LNCAP (cell line): ENCODE measurements around the gene ROBO1.

Experiments
- TF ChIP-seq, protein P1 (sequence below): fragments of 450-650 bp; IDR thresholded peaks from 2 replicates; pipeline ENCODE4 v1.5.1; 2017; ENCODE audit warnings: mild to moderate bottlenecking

ROBO1 gene

GRCh38 chr3:78976200-78976599, 791.6 kb downstream of the ROBO1 start:
- TF ChIP-seq, protein P1, sequence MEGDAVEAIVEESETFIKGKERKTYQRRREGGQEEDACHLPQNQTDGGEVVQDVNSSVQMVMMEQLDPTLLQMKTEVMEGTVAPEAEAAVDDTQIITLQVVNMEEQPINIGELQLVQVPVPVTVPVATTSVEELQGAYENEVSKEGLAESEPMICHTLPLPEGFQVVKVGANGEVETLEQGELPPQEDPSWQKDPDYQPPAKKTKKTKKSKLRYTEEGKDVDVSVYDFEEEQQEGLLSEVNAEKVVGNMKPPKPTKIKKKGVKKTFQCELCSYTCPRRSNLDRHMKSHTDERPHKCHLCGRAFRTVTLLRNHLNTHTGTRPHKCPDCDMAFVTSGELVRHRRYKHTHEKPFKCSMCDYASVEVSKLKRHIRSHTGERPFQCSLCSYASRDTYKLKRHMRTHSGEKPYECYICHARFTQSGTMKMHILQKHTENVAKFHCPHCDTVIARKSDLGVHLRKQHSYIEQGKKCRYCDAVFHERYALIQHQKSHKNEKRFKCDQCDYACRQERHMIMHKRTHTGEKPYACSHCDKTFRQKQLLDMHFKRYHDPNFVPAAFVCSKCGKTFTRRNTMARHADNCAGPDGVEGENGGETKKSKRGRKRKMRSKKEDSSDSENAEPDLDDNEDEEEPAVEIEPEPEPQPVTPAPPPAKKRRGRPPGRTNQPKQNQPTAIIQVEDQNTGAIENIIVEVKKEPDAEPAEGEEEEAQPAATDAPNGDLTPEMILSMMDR: no peak

- TF ChIP-seq, protein P1: no peak
Observed at GRCh38 chr3:78974181-78974790, 793.5 kb downstream of the ROBO1 start.

GRCh38 chr3:78972617-78973301, 795.0 kb downstream of the ROBO1 start:
- TF ChIP-seq, protein P1: no peak

DNA sequence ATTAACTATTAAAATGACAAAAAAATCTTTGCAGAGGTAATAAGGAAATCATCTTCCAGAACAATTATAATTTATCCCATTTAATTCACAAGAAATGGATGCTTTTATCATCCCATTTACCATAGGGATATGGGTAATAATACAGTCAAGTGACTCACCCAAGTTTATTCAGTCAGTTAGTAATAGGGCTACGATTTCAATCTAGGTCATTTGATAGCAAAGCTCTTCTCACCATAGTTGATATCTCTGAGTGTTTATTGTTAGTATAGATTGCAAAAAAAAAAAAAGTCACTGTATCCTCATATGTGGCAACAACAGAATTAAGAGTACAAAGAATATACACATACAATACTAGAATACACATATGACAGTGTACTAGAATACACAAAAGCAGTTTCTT, 797.1 kb downstream of the ROBO1 start:
- TF ChIP-seq, protein P1: no peak

DNA sequence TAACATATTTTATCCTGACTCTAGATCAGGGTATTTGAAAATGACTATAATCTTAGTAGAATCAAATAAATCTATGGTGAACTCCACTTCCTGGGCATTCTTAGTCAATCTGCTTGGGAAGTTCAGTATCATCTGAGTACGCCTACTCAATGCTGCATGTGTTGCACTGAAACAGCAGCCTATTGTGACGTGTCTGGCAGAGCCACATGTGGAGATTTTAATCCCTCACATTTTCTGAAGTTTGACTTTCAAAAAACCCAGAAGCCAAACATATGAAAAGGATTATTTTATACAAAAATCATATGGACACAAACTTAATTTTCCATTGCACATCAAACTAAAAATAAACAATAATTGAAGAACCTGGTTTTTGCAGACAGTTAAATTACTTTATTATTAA, 798.3 kb downstream of the ROBO1 start:
- TF ChIP-seq, protein P1: no peak

- TF ChIP-seq, protein P1: no peak
Observed at GRCh38 chr3:78967061-78967460, 800.7 kb downstream of the ROBO1 start.

DNA sequence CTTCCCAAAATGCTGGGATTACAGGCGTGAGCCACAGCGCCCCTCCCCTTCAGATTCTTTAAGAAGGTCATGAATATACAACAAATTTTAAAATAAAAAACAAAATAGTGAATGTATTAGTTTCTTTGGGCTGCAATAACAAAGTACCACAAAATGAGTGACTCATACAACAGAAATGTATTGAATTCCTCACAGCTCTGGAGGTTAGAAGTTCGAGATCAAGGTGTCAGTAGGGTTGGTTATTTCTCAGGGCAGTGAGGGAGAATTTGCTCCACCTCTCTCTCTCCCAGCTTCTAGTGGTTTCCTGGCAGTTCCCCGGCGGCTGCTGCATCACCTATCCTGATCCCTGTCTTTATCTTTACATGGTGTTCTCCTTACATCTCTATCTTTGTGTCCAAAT, 804.0 kb downstream of the ROBO1 start:
- TF ChIP-seq, protein P1: no peak
